ENCODE data around the gene IL31RA. TPM values are rescaled to one million over a fixed set of nuclear protein-coding genes. Genes with fewer than 3 reads are reported as not detected.

The IL31RA gene
- total RNA-seq, 1 experiment from 2014 or later = 0.24 TPM

GRCh38 chr5:55868846-55869245 is 17.7 kb downstream of the IL31RA start:
- TF ChIP-seq EZH2 (IDR thresholded peaks at IDR 0.05; ENCODE audit: borderline replicate concordance, low read depth, low read length, poor library complexity, severe bottlenecking) (no peak), CTCF (conservative IDR thresholded peaks at IDR 0.05; ENCODE audit: low read depth, low read length) (no peak)
- no peak overlapping the region for H3K4me3 ChIP-seq (ENCODE audit: low read depth, low read length, poor library complexity, severe bottlenecking)
- DNase-seq (ENCODE audit: low spot score) = peak; percentile 27
- ChIA-PET POLR2A (ENCODE audit: low non-redundant PET) (no interaction called here), CTCF (no interaction called here)
- H3K9me3 ChIP-seq (ENCODE audit: low read depth, low read length, poor library complexity, severe bottlenecking) = no peaks in the 10 kb centered on the region
- no peaks in the 10 kb centered on the region for H3K4me1 ChIP-seq (ENCODE audit: insufficient read depth, low read length, poor library complexity, severe bottlenecking)
- H3K36me3 ChIP-seq (ENCODE audit: insufficient read depth, low read length, poor library complexity, severe bottlenecking) = no peaks in the 10 kb centered on the region
- no TSS peak for BruUV-seq (replicated peaks)
- no peak overlapping the region for H3K27ac ChIP-seq (ENCODE audit: low read depth, low read length, poor library complexity, severe bottlenecking)
- H3K27me3 ChIP-seq (replicated peaks; ENCODE audit: insufficient read depth, low read depth, low read length, poor library complexity) = no peaks in the 10 kb centered on the region
- intact Hi-C loops (cut with micrococcal nuclease; ENCODE audit: unreplicated experiment) = no loop called here

- DNase-seq (ENCODE audit: low spot score) = no peak
- no TSS peak for BruUV-seq (replicated peaks)
- Histone ChIP-seq H3K4me1 (ENCODE audit: insufficient read depth, low read length, poor library complexity, severe bottlenecking) (no peaks in the 10 kb centered on the region), H3K27me3 (replicated peaks; ENCODE audit: insufficient read depth, low read depth, low read length, poor library complexity) (no peaks in the 10 kb centered on the region), H3K4me3 (ENCODE audit: low read depth, low read length, poor library complexity, severe bottlenecking) (no peak overlapping the region), H3K27ac (ENCODE audit: low read depth, low read length, poor library complexity, severe bottlenecking) (no peak overlapping the region), H3K9me3 (ENCODE audit: low read depth, low read length, poor library complexity, severe bottlenecking) (no peaks in the 10 kb centered on the region), H3K36me3 (ENCODE audit: insufficient read depth, low read length, poor library complexity, severe bottlenecking) (no peaks in the 10 kb centered on the region)
- TF ChIP-seq CTCF (conservative IDR thresholded peaks at IDR 0.05; ENCODE audit: low read depth, low read length) (no peak), EZH2 (IDR thresholded peaks at IDR 0.05; ENCODE audit: borderline replicate concordance, low read depth, low read length, poor library complexity, severe bottlenecking) (no peak)
- CTCF ChIA-PET = no interaction called here
- POLR2A ChIA-PET (ENCODE audit: low non-redundant PET) = no interaction called here
- intact Hi-C loops (cut with micrococcal nuclease; ENCODE audit: unreplicated experiment) = no loop called here
Measured at GRCh38 chr5:55869847-55870246, 18.7 kb downstream of the IL31RA start.

- ChIA-PET CTCF (no interaction called here), POLR2A (ENCODE audit: low non-redundant PET) (no interaction called here)
- BruUV-seq (replicated peaks) = no TSS peak
- Histone ChIP-seq H3K27ac (ENCODE audit: low read depth, low read length, poor library complexity, severe bottlenecking) (no peak overlapping the region), H3K36me3 (ENCODE audit: insufficient read depth, low read length, poor library complexity, severe bottlenecking) (no peaks in the 10 kb centered on the region), H3K9me3 (ENCODE audit: low read depth, low read length, poor library complexity, severe bottlenecking) (no peaks in the 10 kb centered on the region), H3K4me1 (ENCODE audit: insufficient read depth, low read length, poor library complexity, severe bottlenecking) (no peaks in the 10 kb centered on the region), H3K4me3 (ENCODE audit: low read depth, low read length, poor library complexity, severe bottlenecking) (no peak overlapping the region), H3K27me3 (replicated peaks; ENCODE audit: insufficient read depth, low read depth, low read length, poor library complexity) (no peaks in the 10 kb centered on the region)
- no peak for TF ChIP-seq EZH2 (IDR thresholded peaks at IDR 0.05; ENCODE audit: borderline replicate concordance, low read depth, low read length, poor library complexity, severe bottlenecking)
- no peak for TF ChIP-seq CTCF (conservative IDR thresholded peaks at IDR 0.05; ENCODE audit: low read depth, low read length)
- DNase-seq (ENCODE audit: low spot score) = no peak
- intact Hi-C loops (cut with micrococcal nuclease; ENCODE audit: unreplicated experiment) = no loop called here
Measured at GRCh38 chr5:55873234-55873633, 22.1 kb downstream of the IL31RA start.
